ENCODE data around the gene NUTM2A. TPM values are rescaled to one million over a fixed set of nuclear protein-coding genes. Genes with fewer than 3 reads are reported as not detected.
"Not testable (repeated sequence)": the region's sequence is repeated elsewhere in the genome, so short reads cannot be mapped to it uniquely, and the experiment has no call there.

Gene NUTM2A, protein sequence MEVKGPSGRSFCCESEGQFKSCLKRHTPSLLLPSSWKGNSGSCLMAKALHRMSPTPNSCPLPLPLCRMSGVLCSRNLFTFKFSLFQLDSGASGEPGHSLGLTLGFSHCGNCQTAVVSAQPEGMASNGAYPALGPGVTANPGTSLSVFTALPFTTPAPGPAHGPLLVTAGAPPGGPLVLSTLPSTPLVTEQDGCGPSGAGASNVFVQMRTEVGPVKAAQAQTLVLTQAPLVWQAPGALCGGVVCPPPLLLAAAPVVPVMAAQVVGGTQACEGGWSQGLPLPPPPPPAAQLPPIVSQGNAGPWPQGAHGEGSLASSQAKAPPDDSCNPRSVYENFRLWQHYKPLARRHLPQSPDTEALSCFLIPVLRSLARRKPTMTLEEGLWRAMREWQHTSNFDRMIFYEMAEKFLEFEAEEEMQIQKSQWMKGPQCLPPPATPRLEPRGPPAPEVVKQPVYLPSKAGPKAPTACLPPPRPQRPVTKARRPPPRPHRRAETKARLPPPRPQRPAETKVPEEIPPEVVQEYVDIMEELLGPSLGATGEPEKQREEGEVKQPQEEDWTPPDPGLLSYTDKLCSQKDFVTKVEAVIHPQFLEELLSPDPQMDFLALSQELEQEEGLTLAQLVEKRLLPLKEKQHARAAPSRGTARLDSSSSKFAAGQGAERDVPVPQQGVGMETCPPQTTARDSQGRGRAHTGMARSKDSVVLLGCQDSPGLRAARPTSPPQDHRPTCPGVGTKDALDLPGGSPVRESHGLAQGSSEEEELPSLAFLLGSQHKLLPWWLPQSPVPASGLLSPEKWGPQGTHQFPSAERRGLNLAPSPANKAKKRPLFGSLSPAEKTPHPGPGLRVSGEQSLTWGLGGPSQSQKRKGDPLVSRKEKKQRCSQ
- total RNA-seq, result 1 to 10 TPM in 2 of 6 experiments, under 1 TPM in 3, not detected in 1; 0.21 to 1.5 (median 0.56) TPM
- long read RNA-seq, result 0 reads

DNA sequence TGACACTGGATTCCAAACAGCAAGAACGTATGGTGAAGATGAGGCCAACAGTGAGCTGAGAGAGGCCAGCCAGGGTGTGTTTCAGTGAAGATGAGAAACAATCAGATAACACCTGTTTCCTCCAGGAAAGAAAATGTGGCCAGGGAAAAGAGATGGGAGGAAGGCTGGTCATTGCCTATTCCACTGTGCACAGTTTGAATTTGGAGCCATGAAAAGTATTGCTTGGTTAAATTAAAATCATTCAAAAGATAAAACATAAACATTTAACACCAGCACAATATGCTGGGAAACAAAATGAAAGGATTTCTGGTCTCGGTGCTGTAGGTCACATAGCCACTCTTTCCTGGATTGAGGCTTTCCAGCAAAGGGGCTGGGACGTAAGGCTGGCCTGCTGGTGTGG, at the start of gene NUTM2A:
Gene NUTM2A, plus strand, starts transcription at position 301 of the 400 bp plus-strand sequence. CDS start 383 bp downstream, outside the sequence.
- H3K4me3 ChIP-seq; H3K4me1 ChIP-seq; intact Hi-C loops (cut with DNase I); H3K36me3 ChIP-seq; H3K9me3 ChIP-seq; ATAC-seq; H3K27me3 ChIP-seq; DNase-seq; H3K27ac ChIP-seq: not testable (repeated sequence)
- no CpG with 5 or more reads among the region's 3 CpGs for WGBS (ENCODE audit: insufficient coverage, low coverage, low lambda C conversion rate, missing lambda C conversion rate)

DNA sequence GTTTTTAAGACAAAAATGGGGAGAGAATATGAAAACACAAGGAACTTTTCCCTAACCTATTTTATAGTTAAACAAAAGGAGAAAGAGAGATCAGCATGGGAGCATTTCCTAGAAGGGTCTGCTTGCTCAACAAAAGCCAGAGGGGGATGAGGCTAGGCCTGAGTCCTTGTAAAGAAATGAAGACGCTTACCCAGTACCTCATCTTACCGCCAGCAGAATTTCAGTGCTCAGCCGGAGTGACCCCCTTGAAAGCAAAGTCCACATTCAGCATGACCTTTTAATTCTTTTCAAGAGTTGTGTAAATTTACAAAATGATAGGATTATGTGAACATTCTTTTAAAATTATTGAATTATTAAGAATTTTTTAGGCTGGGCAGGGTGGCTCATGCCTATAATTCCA, 47.7 kb upstream of the NUTM2A start:
- peak overlapping the region in 1 of 3 donors; percentile 29 for H3K27ac ChIP-seq
- H3K9me3 ChIP-seq; intact Hi-C loops (cut with DNase I); H3K27me3 ChIP-seq; H3K4me3 ChIP-seq; H3K36me3 ChIP-seq; H3K4me1 ChIP-seq; DNase-seq: not testable (repeated sequence)
- peak in 3 of 4 donors; percentile 62 to 68 (median 64) for ATAC-seq
- 30% methylated on average over 2 of the region's 3 CpGs for WGBS (ENCODE audit: insufficient coverage, low coverage, low lambda C conversion rate, missing lambda C conversion rate)

DNA sequence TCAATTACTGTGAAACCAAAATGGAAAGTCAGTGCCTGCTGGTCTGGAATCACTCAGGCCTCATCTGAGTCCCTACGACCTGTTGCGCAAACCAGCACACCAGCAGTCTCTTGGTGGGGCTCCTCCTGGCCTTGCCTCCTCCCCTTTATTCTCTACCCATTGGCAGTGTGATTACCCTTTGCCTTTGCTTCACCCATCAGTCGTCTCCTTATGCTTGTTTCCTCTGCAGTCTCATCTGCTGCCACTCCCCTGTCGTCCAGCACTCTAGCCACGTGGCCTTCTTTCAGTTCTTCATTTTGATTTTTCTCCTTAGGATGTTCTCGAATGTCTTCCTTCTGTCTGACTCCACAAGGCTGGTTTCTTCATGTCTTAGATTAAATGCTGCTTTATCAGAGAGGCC, 40.8 kb upstream of the NUTM2A start:
- H3K9me3 ChIP-seq; H3K27me3 ChIP-seq; intact Hi-C loops (cut with DNase I); DNase-seq; H3K27ac ChIP-seq; H3K4me1 ChIP-seq; H3K4me3 ChIP-seq: not testable (repeated sequence)
- ATAC-seq, result peak; percentile 51 to 82 (median 64)
- H3K36me3 ChIP-seq, result peaks cover 0 to 18% (median 0%) of the 10 kb centered on the region in 4 donors
- WGBS (ENCODE audit: insufficient coverage, low coverage, low lambda C conversion rate, missing lambda C conversion rate), result 74% methylated on average over 5 of the region's 6 CpGs

DNA sequence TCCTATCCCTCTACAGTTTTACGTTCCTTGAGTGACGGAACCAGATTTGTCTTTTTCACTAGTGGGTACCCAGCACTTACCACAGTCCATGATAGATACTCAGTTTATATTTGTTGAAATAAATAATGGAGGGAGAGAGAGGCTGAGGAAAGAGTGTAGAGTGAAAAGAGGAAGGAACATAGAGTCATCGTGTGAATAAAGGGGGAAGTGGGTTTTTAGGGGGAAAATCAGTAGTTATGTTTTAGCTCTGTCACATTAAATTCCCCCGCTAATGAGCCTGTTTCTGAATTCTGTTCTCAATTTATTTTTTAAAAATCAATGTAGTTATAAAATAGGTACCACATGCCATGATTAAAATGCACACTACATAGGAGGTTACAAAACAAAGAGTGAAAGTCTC, 39.2 kb upstream of the NUTM2A start:
- H3K27ac ChIP-seq; DNase-seq; H3K4me3 ChIP-seq; H3K9me3 ChIP-seq; H3K27me3 ChIP-seq; H3K4me1 ChIP-seq; intact Hi-C loops (cut with DNase I): not testable (repeated sequence)
- ATAC-seq, result peak in 1 of 4 donors; percentile 17
- WGBS (ENCODE audit: insufficient coverage, low coverage, low lambda C conversion rate, missing lambda C conversion rate), result 73% methylated on average over 2 of the region's 4 CpGs
- peaks cover 0 to 11% (median 0%) of the 10 kb centered on the region in 4 donors for H3K36me3 ChIP-seq

DNA sequence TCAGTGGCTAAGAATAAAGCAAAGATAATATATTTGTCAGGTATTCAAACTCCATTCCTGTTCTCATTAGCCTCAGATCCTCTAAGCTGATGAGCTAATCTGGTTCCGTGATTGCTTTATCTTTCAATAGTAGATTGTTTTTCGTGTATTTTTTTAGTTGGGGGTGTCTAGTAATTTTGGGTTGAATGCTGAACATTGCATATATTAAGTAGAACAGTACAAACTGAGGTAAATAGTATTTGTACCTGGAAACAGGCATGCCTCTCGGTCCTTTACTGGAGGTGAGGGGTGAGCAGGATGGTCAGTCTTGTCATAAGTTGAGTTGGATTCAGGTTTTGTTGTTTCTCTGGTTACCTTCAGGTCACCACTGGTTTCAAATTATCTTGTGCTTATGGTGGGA, 37.7 kb upstream of the NUTM2A start:
- DNase-seq; H3K4me3 ChIP-seq; H3K9me3 ChIP-seq; H3K27ac ChIP-seq; H3K4me1 ChIP-seq; H3K27me3 ChIP-seq; ATAC-seq; intact Hi-C loops (cut with DNase I): not testable (repeated sequence)
- WGBS (ENCODE audit: insufficient coverage, low coverage, low lambda C conversion rate, missing lambda C conversion rate), result 96% methylated on average over 3 of the region's 3 CpGs
- H3K36me3 ChIP-seq, result peaks cover 0 to 21% (median 0%) of the 10 kb centered on the region in 4 donors

DNA sequence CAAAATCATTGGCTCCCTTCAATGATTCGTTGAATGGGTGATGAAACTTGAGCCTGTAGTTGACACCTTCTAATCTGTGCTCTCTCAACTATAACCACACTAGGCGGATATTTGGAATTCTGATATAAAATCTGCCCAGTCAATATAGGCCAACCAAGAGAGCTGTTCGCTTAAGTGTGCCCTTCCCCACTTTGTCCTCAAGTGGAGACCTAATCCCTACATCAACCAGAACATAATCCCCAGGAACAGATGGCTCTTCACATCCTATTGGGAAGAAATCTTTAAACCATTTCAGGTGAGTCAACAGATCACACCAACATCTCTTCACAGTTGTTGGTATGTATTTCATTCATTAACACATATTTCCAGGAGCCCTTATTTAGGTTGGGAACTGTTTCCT, 33.4 kb upstream of the NUTM2A start:
- H3K4me1 ChIP-seq; H3K27ac ChIP-seq; intact Hi-C loops (cut with DNase I); H3K9me3 ChIP-seq; DNase-seq; H3K4me3 ChIP-seq; H3K27me3 ChIP-seq; ATAC-seq: not testable (repeated sequence)
- H3K36me3 ChIP-seq, result peaks cover 0 to 19% (median 0%) of the 10 kb centered on the region in 4 donors
- 92% methylated on average over 2 of the region's 3 CpGs for WGBS (ENCODE audit: insufficient coverage, low coverage, low lambda C conversion rate, missing lambda C conversion rate)

DNA sequence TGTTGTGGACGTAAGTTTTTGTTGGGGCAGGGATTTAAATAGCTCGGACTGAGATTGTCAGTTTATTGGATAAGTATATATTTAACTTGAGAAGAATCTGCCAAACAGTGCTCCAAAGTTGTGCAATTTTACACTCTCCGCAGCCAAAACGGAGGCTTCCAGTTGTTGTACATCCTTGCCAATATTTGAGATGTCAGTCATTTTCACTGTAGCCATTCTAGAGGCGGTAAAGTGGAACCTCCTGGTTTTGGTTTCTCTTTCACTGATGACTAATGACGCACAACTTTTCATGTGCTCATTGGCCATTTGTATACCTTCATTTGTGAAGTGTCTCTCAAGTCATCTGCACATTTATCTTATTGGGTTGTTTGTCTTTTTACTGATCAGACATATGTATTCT, 24.3 kb upstream of the NUTM2A start:
- peak overlapping the region in 2 of 3 donors; percentile 15 to 85 for H3K27ac ChIP-seq
- DNase-seq, result peak in 1 of 3 donors; percentile 76
- H3K4me1 ChIP-seq; H3K27me3 ChIP-seq; H3K9me3 ChIP-seq; intact Hi-C loops (cut with DNase I); H3K36me3 ChIP-seq: not testable (repeated sequence)
- WGBS (ENCODE audit: insufficient coverage, low coverage, low lambda C conversion rate, missing lambda C conversion rate), result 8% methylated on average over 6 of the region's 6 CpGs
- peak; percentile 70 to 79 (median 71) for ATAC-seq
- H3K4me3 ChIP-seq, result peak overlapping the region in 1 of 3 donors; percentile 16

DNA sequence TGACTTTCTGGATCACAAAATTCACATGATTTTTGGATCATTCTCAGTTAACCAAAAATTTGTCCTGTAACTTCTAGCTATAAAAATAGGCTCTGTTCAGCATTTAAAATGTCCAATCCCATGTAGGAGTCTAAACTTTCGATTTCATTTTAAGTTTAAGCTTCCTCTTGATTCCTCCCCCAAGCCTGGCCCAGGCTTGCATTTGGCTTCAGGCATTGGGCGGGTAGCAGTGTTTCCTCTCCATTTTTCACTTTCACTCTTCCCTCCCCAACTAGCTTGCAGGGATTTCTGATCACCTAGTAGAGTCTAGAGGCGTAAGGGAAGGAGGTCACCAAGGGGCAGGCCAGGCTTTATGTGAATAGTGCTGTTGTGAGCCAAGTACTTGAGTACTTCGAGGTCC, 20.4 kb upstream of the NUTM2A start:
- H3K4me1 ChIP-seq; intact Hi-C loops (cut with DNase I); H3K36me3 ChIP-seq; H3K4me3 ChIP-seq; H3K9me3 ChIP-seq; H3K27me3 ChIP-seq: not testable (repeated sequence)
- H3K27ac ChIP-seq, result peak overlapping the region in 1 of 3 donors; percentile 68
- peak; percentile 20 to 51 (median 32) for ATAC-seq
- 4% methylated on average over 3 of the region's 4 CpGs for WGBS (ENCODE audit: insufficient coverage, low coverage, low lambda C conversion rate, missing lambda C conversion rate)
- peak in 1 of 3 donors; percentile 42 for DNase-seq

DNA sequence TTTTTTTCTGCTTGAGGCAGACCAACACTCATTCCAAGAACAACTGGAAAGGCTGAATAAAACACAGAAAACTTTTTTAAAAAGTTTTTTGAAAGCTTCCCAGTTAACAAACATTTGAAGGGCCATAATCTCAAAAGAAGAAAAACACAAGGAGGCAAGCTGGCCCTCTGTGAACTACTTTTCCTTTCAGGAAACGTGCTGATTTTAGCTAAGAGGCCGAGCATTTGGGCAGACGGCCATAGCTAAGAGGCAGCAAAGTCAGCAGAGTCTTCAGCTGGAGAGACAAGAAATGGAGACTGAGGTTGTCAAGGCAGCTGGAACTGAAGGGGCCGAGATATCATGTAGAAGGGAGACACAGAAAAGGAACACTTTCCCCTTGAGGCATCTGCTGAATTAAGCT, 18.3 kb upstream of the NUTM2A start:
- H3K4me3 ChIP-seq; DNase-seq; H3K27me3 ChIP-seq; H3K9me3 ChIP-seq; H3K36me3 ChIP-seq; H3K27ac ChIP-seq; ATAC-seq; intact Hi-C loops (cut with DNase I); H3K4me1 ChIP-seq: not testable (repeated sequence)
- 46% methylated on average over 4 of the region's 4 CpGs for WGBS (ENCODE audit: insufficient coverage, low coverage, low lambda C conversion rate, missing lambda C conversion rate)

DNA sequence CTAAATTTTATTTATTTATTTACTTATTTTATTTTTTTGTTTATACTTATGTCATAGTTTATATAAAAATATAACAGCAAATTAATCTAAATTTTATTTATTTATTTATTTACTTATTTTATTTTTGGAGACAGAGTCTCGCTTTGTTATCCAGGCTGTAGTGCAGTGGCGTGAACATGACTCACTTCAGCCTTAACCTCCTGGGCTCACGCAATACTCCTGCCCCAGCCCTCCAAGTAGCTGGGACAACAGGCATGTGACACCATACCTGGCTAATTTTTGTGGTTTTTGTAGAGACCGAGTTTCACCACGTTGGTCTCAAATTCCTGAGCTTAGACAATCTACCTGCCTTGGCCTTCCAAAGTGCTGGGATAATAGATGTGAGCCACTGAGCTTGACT, 14.9 kb upstream of the NUTM2A start:
- H3K27me3 ChIP-seq; H3K27ac ChIP-seq; intact Hi-C loops (cut with DNase I); H3K9me3 ChIP-seq; ATAC-seq; H3K4me3 ChIP-seq; H3K36me3 ChIP-seq; DNase-seq; H3K4me1 ChIP-seq: not testable (repeated sequence)
- 92% methylated on average over 5 of the region's 5 CpGs for WGBS (ENCODE audit: insufficient coverage, low coverage, low lambda C conversion rate, missing lambda C conversion rate)

DNA sequence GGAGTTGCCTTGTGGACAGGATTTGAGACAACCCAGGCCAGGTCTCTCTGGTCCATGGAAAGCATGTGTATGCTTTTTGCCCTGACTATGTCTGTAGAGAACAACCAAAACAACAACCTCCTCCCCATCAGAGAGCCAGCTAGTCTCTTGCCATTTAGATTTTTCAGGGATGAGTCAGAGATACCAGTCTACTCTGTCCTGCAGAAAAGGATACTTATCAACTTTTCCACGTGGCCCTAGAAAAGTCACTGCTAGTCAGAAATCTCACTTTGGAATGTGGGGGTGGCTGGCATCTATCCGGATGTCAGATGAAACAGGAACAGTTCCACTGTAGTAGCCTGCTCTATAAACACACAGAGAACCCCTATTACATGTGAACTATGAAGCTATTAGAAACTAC, 13.4 kb upstream of the NUTM2A start:
- H3K4me3 ChIP-seq; H3K9me3 ChIP-seq; H3K4me1 ChIP-seq; DNase-seq; H3K27ac ChIP-seq; H3K27me3 ChIP-seq; ATAC-seq; intact Hi-C loops (cut with DNase I); H3K36me3 ChIP-seq: not testable (repeated sequence)
- WGBS (ENCODE audit: insufficient coverage, low coverage, low lambda C conversion rate, missing lambda C conversion rate), result 49% methylated on average over 2 of the region's 2 CpGs

All from right lobe of liver (tissue), 6 donors.